NCI-H187 treated with DMSO at 0.1 percent for 48 hours (cell line): ENCODE results near the gene UGCG.
"Not testable (repeated sequence)": the region's sequence is repeated elsewhere in the genome, so short reads cannot be mapped to it uniquely, and the experiment has no call there.

Experiments
- DNase-seq: peaks from one replicate; lab custom pipeline; 2025; lab: John Stamatoyannopoulos, UW

The UGCG gene

GRCh38 chr9:111955048-111955447, 58.4 kb downstream of the UGCG start:
- peak; percentile 73 for DNase-seq

- DNase-seq: no peak
Measured at GRCh38 chr9:111957856-111958631, 61.4 kb downstream of the UGCG start.

GRCh38 chr9:111959468-111960359, 63.1 kb downstream of the UGCG start:
- no peak for DNase-seq

GRCh38 chr9:111960485-111960884, 63.9 kb downstream of the UGCG start:
- not testable (repeated sequence) for DNase-seq

- no peak for DNase-seq
Measured at GRCh38 chr9:111961009-111961408, 64.4 kb downstream of the UGCG start.

GRCh38 chr9:111961575-111961974, 65.0 kb downstream of the UGCG start:
- peak; percentile 27 for DNase-seq

GRCh38 chr9:111962021-111962420, 65.4 kb downstream of the UGCG start:
- no peak for DNase-seq

- DNase-seq: no peak
Measured at GRCh38 chr9:111963995-111964394, 67.4 kb downstream of the UGCG start.

GRCh38 chr9:111965566-111966019, 69.0 kb downstream of the UGCG start:
- DNase-seq: no peak

GRCh38 chr9:111966124-111966723, 69.6 kb downstream of the UGCG start:
- DNase-seq: no peak

GRCh38 chr9:111966861-111967291, 70.3 kb downstream of the UGCG start:
- DNase-seq: no peak

GRCh38 chr9:111967621-111968020, 71.0 kb downstream of the UGCG start:
- DNase-seq: no peak

GRCh38 chr9:111969061-111969460, 72.4 kb downstream of the UGCG start:
- DNase-seq: no peak

- DNase-seq: no peak
Measured at GRCh38 chr9:111969622-111970021, 73.0 kb downstream of the UGCG start.

GRCh38 chr9:111970827-111971226, 74.2 kb downstream of the UGCG start:
- no peak for DNase-seq

- no peak for DNase-seq
Measured at GRCh38 chr9:111974092-111974681, 77.6 kb downstream of the UGCG start.

GRCh38 chr9:111975709-111976108, 79.1 kb downstream of the UGCG start:
- DNase-seq: no peak

GRCh38 chr9:111978616-111979015, 82.0 kb downstream of the UGCG start:
- DNase-seq: no peak

GRCh38 chr9:111979561-111979960, 82.9 kb downstream of the UGCG start:
- DNase-seq: no peak

GRCh38 chr9:111980398-111980797, 83.8 kb downstream of the UGCG start:
- no peak for DNase-seq

- no peak for DNase-seq
Measured at GRCh38 chr9:111983484-111983908, 86.9 kb downstream of the UGCG start.
